Trophoblast cell (in vitro differentiated cells and primary cell): ENCODE data around the gene OSBPL9.
A peak's percentile ranks its signal among the peaks of the same experiment; 100 is the strongest.

ENCODE experiments used
- DNase-seq, 2 donors: peaks; one replicate each; pipeline ENCODE4 v3.0.0-alpha.2; 2016
- H2AFZ ChIP-seq: 2 replicates; pipeline ENCODE4 v1.6.1; 2013; ENCODE audit warnings: low read length, moderate library complexity, mild to moderate bottlenecking; ENCODE audit not compliant: insufficient read depth, poor library complexity
- H2AK5ac ChIP-seq: 2 replicates; pipeline ENCODE4 v1.6.1; 2013; ENCODE audit warnings: mild to moderate bottlenecking, low read length
- H2BK120ac ChIP-seq: 2 replicates; pipeline ENCODE4 v1.6.1; 2013; ENCODE audit warnings: low read length, mild to moderate bottlenecking, moderate library complexity; ENCODE audit not compliant: insufficient read depth, poor library complexity
- H2BK12ac ChIP-seq: 2 replicates; pipeline ENCODE4 v1.6.1; 2013; ENCODE audit warnings: mild to moderate bottlenecking, low read length, moderate library complexity
- H2BK5ac ChIP-seq: 2 replicates; pipeline ENCODE4 v1.6.1; 2013; ENCODE audit warnings: low read length, low read depth, moderate library complexity, mild to moderate bottlenecking; ENCODE audit not compliant: poor library complexity
- H3K14ac ChIP-seq: 2 replicates; pipeline ENCODE4 v1.6.1; 2013; ENCODE audit warnings: mild to moderate bottlenecking, low read length
- H3K18ac ChIP-seq: 2 replicates; pipeline ENCODE4 v1.6.1; 2013; ENCODE audit warnings: mild to moderate bottlenecking, low read length
- H3K23ac ChIP-seq: 2 replicates; pipeline ENCODE4 v1.6.1; 2013; ENCODE audit warnings: low read length
- H3K27ac ChIP-seq: 2 replicates; pipeline ENCODE4 v1.5.1; 2013; ENCODE audit warnings: low read depth, mild to moderate bottlenecking, inconsistent platforms, low read length, moderate library complexity
- H3K27me3 ChIP-seq: 2 replicates; pipeline ENCODE4 v1.6.1; 2013; ENCODE audit warnings: inconsistent platforms, mild to moderate bottlenecking, low read length, moderate library complexity; ENCODE audit not compliant: insufficient read depth
- H3K36me3 ChIP-seq, 2 experiments: 1 replicate in 1 of 2; 2 replicates in 1 of 2; pipeline ENCODE4 v1.6.1; 2013; ENCODE audit warnings: low read length in 2 of 2, mild to moderate bottlenecking in 2 of 2, moderate library complexity in 1 of 2; ENCODE audit not compliant: insufficient read depth in 2 of 2, control insufficient read depth in 1 of 2
- H3K4ac ChIP-seq: 2 replicates; pipeline ENCODE4 v1.6.1; 2013; ENCODE audit warnings: low read depth, mild to moderate bottlenecking, low read length, moderate library complexity
- H3K4me1 ChIP-seq, 2 experiments: 1 replicate in 1 of 2; 2 replicates in 1 of 2; pipeline ENCODE4 v1.6.1; 2013; ENCODE audit warnings: low read length in 2 of 2, mild to moderate bottlenecking in 2 of 2, moderate library complexity in 1 of 2; ENCODE audit not compliant: insufficient read depth in 2 of 2, control insufficient read depth in 1 of 2
- H3K4me2 ChIP-seq: 2 replicates; pipeline ENCODE4 v1.6.1; 2013; ENCODE audit warnings: inconsistent platforms, mild to moderate bottlenecking, low read length, moderate library complexity
- H3K4me3 ChIP-seq: 2 replicates; pipeline ENCODE4 v1.5.1; 2013; ENCODE audit warnings: mild to moderate bottlenecking, low read depth, low read length, inconsistent platforms
- H3K79me1 ChIP-seq: one replicate; pipeline ENCODE4 v1.6.1; 2013; ENCODE audit warnings: low read length
- H3K79me2 ChIP-seq: 2 replicates; pipeline ENCODE4 v1.6.1; 2013; ENCODE audit warnings: low read length, mild to moderate bottlenecking; ENCODE audit not compliant: control insufficient read depth, insufficient read depth, poor library complexity
- H3K9ac ChIP-seq: 2 replicates; pipeline ENCODE4 v1.6.1; 2013; ENCODE audit warnings: mild to moderate bottlenecking, low read length
- H3K9me3 ChIP-seq: 2 replicates; pipeline ENCODE4 v1.6.1; 2013; ENCODE audit warnings: low read depth, mild to moderate bottlenecking, control low read depth, inconsistent platforms, low read length; ENCODE audit not compliant: insufficient read depth
- H4K12ac ChIP-seq: 2 replicates; pipeline ENCODE4 v1.6.1; 2013; ENCODE audit warnings: low read depth, mild to moderate bottlenecking, low read length, moderate library complexity
- H4K8ac ChIP-seq: 2 replicates; pipeline ENCODE4 v1.6.1; 2013; ENCODE audit warnings: low read depth, mild to moderate bottlenecking, low read length, moderate library complexity
- H4K91ac ChIP-seq: one replicate; pipeline ENCODE4 v1.6.1; 2013; ENCODE audit warnings: low read depth, mild to moderate bottlenecking, low read length, moderate library complexity
- whole genome bisulfite sequencing: extraction: QIAGEN DNeasy Blood & Tissue Kit; methylation state at CpG from one replicate; pipeline ENCODE4 v1.1.7; 2013; ENCODE audit warnings: missing lambda C conversion rate; ENCODE audit not compliant: insufficient read length, insufficient coverage; ENCODE audit errors: extremely low coverage; 5-methylcytosine and 5-hydroxymethylcytosine counted together

Gene OSBPL9

GRCh38 chr1:51583532-51583931, 33.4 kb upstream of the OSBPL9 start:
- no peak overlapping the region for H2BK5ac ChIP-seq
- no peak for DNase-seq
- no peaks in the 10 kb centered on the region for H3K4me1 ChIP-seq
- no peak overlapping the region for H4K12ac ChIP-seq
- no peak overlapping the region for H2BK12ac ChIP-seq
- H2AFZ ChIP-seq = no peak overlapping the region
- H3K9ac ChIP-seq = no peak overlapping the region
- H3K27ac ChIP-seq = no peak overlapping the region
- H3K9me3 ChIP-seq = no peaks in the 10 kb centered on the region
- no peaks in the 10 kb centered on the region for H3K36me3 ChIP-seq
- no peak overlapping the region for H3K14ac ChIP-seq
- H3K18ac ChIP-seq = no peak overlapping the region
- no CpG with 5 or more reads among the region's 9 CpGs for WGBS
- H2AK5ac ChIP-seq = no peak overlapping the region
- H2BK120ac ChIP-seq = no peak overlapping the region
- no peak overlapping the region for H4K8ac ChIP-seq
- H3K4me3 ChIP-seq = no peak overlapping the region
- H3K79me2 ChIP-seq = no peaks in the 10 kb centered on the region
- no peak overlapping the region for H3K4me2 ChIP-seq
- H3K4ac ChIP-seq = no peak overlapping the region
- no peak overlapping the region for H3K23ac ChIP-seq
- no peaks in the 10 kb centered on the region for H3K27me3 ChIP-seq
- no peaks in the 10 kb centered on the region for H3K79me1 ChIP-seq
- no peak overlapping the region for H4K91ac ChIP-seq

DNA sequence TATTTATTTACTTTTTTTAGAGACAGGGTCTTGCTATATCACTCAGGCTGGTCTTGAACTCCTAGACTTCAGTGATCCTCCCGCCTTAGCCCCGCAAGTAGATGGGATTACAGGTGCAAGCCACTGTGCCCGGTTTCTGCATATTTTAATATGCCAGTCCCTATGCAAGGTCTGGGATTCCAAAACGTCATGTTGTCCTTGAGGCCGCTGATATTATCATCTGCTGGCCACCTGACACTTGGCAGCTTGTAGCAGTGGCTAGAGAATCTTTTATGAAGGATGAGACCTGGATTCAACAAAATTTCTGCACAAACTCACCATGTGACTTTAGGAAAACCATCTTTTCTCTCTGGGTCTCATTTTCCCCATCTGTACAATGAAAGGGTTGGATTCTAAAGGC, 32.9 kb upstream of the OSBPL9 start:
- Histone ChIP-seq H2BK5ac (no peak overlapping the region), H4K91ac (no peak overlapping the region), H4K8ac (no peak overlapping the region), H2BK12ac (no peak overlapping the region), H3K9ac (no peak overlapping the region), H2BK120ac (no peak overlapping the region), H3K27ac (no peak overlapping the region), H4K12ac (no peak overlapping the region), H3K18ac (no peak overlapping the region), H3K36me3 (no peaks in the 10 kb centered on the region), H3K4me2 (no peak overlapping the region), H3K4me1 (no peaks in the 10 kb centered on the region), H3K27me3 (no peaks in the 10 kb centered on the region), H3K4me3 (no peak overlapping the region), H3K4ac (no peak overlapping the region), H3K14ac (no peak overlapping the region), H3K79me1 (no peaks in the 10 kb centered on the region), H2AK5ac (no peak overlapping the region), H3K23ac (no peak overlapping the region), H2AFZ (no peak overlapping the region), H3K79me2 (no peaks in the 10 kb centered on the region), H3K9me3 (no peaks in the 10 kb centered on the region)
- DNase-seq = no peak
- no CpG with 5 or more reads among the region's 5 CpGs for WGBS

- no peak overlapping the region for H3K4me2 ChIP-seq
- H3K4me1 ChIP-seq = no peaks in the 10 kb centered on the region
- peak overlapping the region; percentile 73 for H2BK120ac ChIP-seq
- no peak overlapping the region for H2AK5ac ChIP-seq
- DNase-seq = no peak
- no peak overlapping the region for H3K27ac ChIP-seq
- no peak overlapping the region for H2BK5ac ChIP-seq
- no peak overlapping the region for H3K9ac ChIP-seq
- H3K79me2 ChIP-seq = no peaks in the 10 kb centered on the region
- H3K4me3 ChIP-seq = no peak overlapping the region
- H2BK12ac ChIP-seq = peak overlapping the region; percentile 68
- no peak overlapping the region for H3K4ac ChIP-seq
- H4K91ac ChIP-seq = no peak overlapping the region
- H3K18ac ChIP-seq = no peak overlapping the region
- H3K14ac ChIP-seq = no peak overlapping the region
- no peak overlapping the region for H4K12ac ChIP-seq
- H2AFZ ChIP-seq = no peak overlapping the region
- no peaks in the 10 kb centered on the region for H3K9me3 ChIP-seq
- H3K23ac ChIP-seq = no peak overlapping the region
- no peaks in the 10 kb centered on the region for H3K27me3 ChIP-seq
- H3K36me3 ChIP-seq = no peaks in the 10 kb centered on the region
- H3K79me1 ChIP-seq = peaks cover 2% of the 10 kb centered on the region
- H4K8ac ChIP-seq = no peak overlapping the region
Measured at GRCh38 chr1:51592711-51593110, 24.2 kb upstream of the OSBPL9 start.

GRCh38 chr1:51594716-51595115, 22.2 kb upstream of the OSBPL9 start:
- Histone ChIP-seq H2BK5ac (no peak overlapping the region), H3K27ac (no peak overlapping the region), H4K91ac (no peak overlapping the region), H3K4me2 (no peak overlapping the region), H2AK5ac (no peak overlapping the region), H2BK12ac (no peak overlapping the region), H3K4ac (no peak overlapping the region), H3K79me1 (peaks cover 2% of the 10 kb centered on the region), H3K9ac (no peak overlapping the region), H3K23ac (no peak overlapping the region), H3K36me3 (no peaks in the 10 kb centered on the region), H2AFZ (no peak overlapping the region), H3K4me1 (no peaks in the 10 kb centered on the region), H3K4me3 (no peak overlapping the region), H4K8ac (no peak overlapping the region), H3K79me2 (no peaks in the 10 kb centered on the region), H3K18ac (no peak overlapping the region), H4K12ac (no peak overlapping the region), H2BK120ac (no peak overlapping the region), H3K27me3 (no peaks in the 10 kb centered on the region), H3K9me3 (no peaks in the 10 kb centered on the region), H3K14ac (no peak overlapping the region)
- WGBS = no CpG with 5 or more reads among the region's 20 CpGs
- DNase-seq = no peak
